Testis (tissue), 3 donors: ENCODE measurements around the gene ILF2. TPM values are rescaled to one million over a fixed set of nuclear protein-coding genes. Genes with fewer than 3 reads are reported as not detected.

Source experiments
- DNase-seq: peaks from one replicate; pipeline ENCODE4 v3.0.0-alpha.2; 2019
- H3K27ac ChIP-seq, 2 donors: fragments of 200-600 bp; sonication (generic); one replicate each; pipeline ENCODE4 v1.5.1; 2019
- H3K27me3 ChIP-seq: fragments of 200-600 bp; sonication (generic); one replicate; pipeline ENCODE4 v1.5.1; 2019
- H3K36me3 ChIP-seq: fragments of 200-600 bp; sonication (generic); one replicate; pipeline ENCODE4 v1.5.1; 2017; ENCODE audit warnings: low read depth; ENCODE audit errors: missing control alignments
- H3K4me1 ChIP-seq: fragments of 200-600 bp; sonication (generic); one replicate; pipeline ENCODE4 v1.5.1; 2019
- H3K4me3 ChIP-seq, 2 donors: fragments of 200-600 bp; sonication (generic); one replicate each; pipeline ENCODE4 v1.5.1; 2017 to 2019
- H3K9me3 ChIP-seq: fragments of 200-600 bp; sonication (generic); one replicate; pipeline ENCODE4 v1.5.1; 2017
- CTCF ChIP-seq, 3 experiments: fragments of 450-650 bp in 2 of 3; fragments of 200-600 bp in 1 of 3; sonication (generic) in 1 of 3; IDR thresholded peaks; one replicate each; pipeline ENCODE4 v1.5.1; 2016 to 2019; ENCODE audit warnings: antibody characterized with exemption in 3 of 3, mild to moderate bottlenecking in 2 of 3, moderate library complexity in 1 of 3
- POLR2A ChIP-seq: fragments of 450-650 bp; IDR thresholded peaks from one replicate; pipeline ENCODE4 v1.6.1; 2017; ENCODE audit warnings: antibody characterized with exemption, mild to moderate bottlenecking, moderate library complexity
- WGBS, 2 donors: methylation state at CpG; one replicate each; pipeline ENCODE4 v1.1.5; 2018; 5-methylcytosine and 5-hydroxymethylcytosine counted together
- intact Hi-C: fragments of 100-400 bp; cut with DNase I; formaldehyde crosslinking; loops from one replicate; pipeline ENCODE4 v1.15.1; 2023; ENCODE audit warnings: low total_unique reads
- polyA plus RNA-seq: library from polyadenylated mRNA; stranded (reverse); fragments of 350-450 nt; fragmentation: Illumina TruSeq; extraction: RNeasy Lipid Tissue Mini Kit (QIAGEN cat#74804); gene quantifications from one replicate; pipeline ENCODE4 v1.2.3, GENCODE V29; 2014; ENCODE audit warnings: low read depth, low replicate concordance; ENCODE audit not compliant: insufficient read depth
- total RNA-seq, 2 donors: library from RNA; depleted of rRNA; stranded (reverse); fragments of >200 nt; gene quantifications; one replicate each; pipeline ENCODE4 v1.2.3, GENCODE V29; 2016

The ILF2 gene
- total and polyA plus RNA-seq, 3 donors from 2014 or later = 150 to 295 (median 153) TPM

GRCh38 chr1:153696741-153697140, 25.9 kb upstream of the ILF2 start:
- TF ChIP-seq CTCF (IDR thresholded peaks at IDR 0.05) (no peak), POLR2A (no peak)
- Histone ChIP-seq H3K4me3 (no peak overlapping the region), H3K4me1 (peaks cover 22% of the 10 kb centered on the region), H3K36me3 (no peaks in the 10 kb centered on the region), H3K27me3 (no peaks in the 10 kb centered on the region), H3K9me3 (no peaks in the 10 kb centered on the region), H3K27ac (peak overlapping the region in 1 of 2 donors; percentile 82)
- intact Hi-C loops = no loop called here
- DNase-seq = no peak
- 62 to 85% methylated on average over 8 of the region's 8 CpGs for WGBS, 2 donors

- intact Hi-C loops = no loop called here
- 71 to 93% methylated on average over 3 to 4 of the region's 4 CpGs for WGBS, 2 donors
- H3K4me3 ChIP-seq = no peak overlapping the region
Observed at GRCh38 chr1:153693466-153693865, 22.7 kb upstream of the ILF2 start.

GRCh38 chr1:153688736-153689328, 18.0 kb upstream of the ILF2 start:
- intact Hi-C loops = no loop called here
- Histone ChIP-seq H3K27me3 (no peaks in the 10 kb centered on the region), H3K4me1 (no peaks in the 10 kb centered on the region), H3K36me3 (no peaks in the 10 kb centered on the region), H3K4me3 (no peak overlapping the region), H3K9me3 (no peaks in the 10 kb centered on the region), H3K27ac (no peak overlapping the region)
- no peak for TF ChIP-seq POLR2A
- TF ChIP-seq CTCF (IDR thresholded peaks at IDR 0.05) = no peak
- DNase-seq = no peak
- WGBS, 2 donors = 95 to 96% methylated on average over 14 to 15 of the region's 18 CpGs

More at GRCh38 chr1:153693466-153693865, 22.7 kb upstream of the ILF2 start:
- DNase-seq = no peak
- Histone ChIP-seq H3K27me3 (no peaks in the 10 kb centered on the region), H3K27ac (no peak overlapping the region), H3K36me3 (no peaks in the 10 kb centered on the region), H3K9me3 (no peaks in the 10 kb centered on the region), H3K4me1 (peaks cover 16% of the 10 kb centered on the region)
- TF ChIP-seq CTCF (IDR thresholded peaks at IDR 0.05) = no peak
- no peak for TF ChIP-seq POLR2A

GRCh38 chr1:153688276-153688675, 17.5 kb upstream of the ILF2 start:
- H3K4me3 ChIP-seq = no peak overlapping the region
- DNase-seq = no peak
- intact Hi-C loops = no loop called here
- TF ChIP-seq CTCF (IDR thresholded peaks at IDR 0.05) = no peak
- no peak for TF ChIP-seq POLR2A
- no peaks in the 10 kb centered on the region for H3K4me1 ChIP-seq
- H3K36me3 ChIP-seq = no peaks in the 10 kb centered on the region
- no peak overlapping the region for H3K27ac ChIP-seq
- no peaks in the 10 kb centered on the region for H3K9me3 ChIP-seq
- H3K27me3 ChIP-seq = no peaks in the 10 kb centered on the region
- WGBS, 2 donors = 86 to 95% methylated on average over 7 of the region's 7 CpGs
